HG02973 (cell line): ENCODE data around the gene COX6B1.
A peak's percentile ranks its signal among the peaks of the same experiment; 100 is the strongest.
"Not testable (repeated sequence)": the region's sequence is repeated elsewhere in the genome, so short reads cannot be mapped to it uniquely, and the experiment has no call there.

Experiments used
- ATAC-seq: cut with Tn5 transposase; IDR thresholded peaks from one replicate; pipeline ENCODE4 v1.9.1; 2021; ENCODE audit warnings: moderate library complexity; ENCODE audit not compliant: unreplicated experiment

Gene COX6B1

GRCh38 chr19:35648017-35648961, at the start of gene COX6B1:
TSS of gene COX6B1 (plus strand) at chr19:35648323. CDS start at chr19:35651244, 2,921 bp downstream.
- peak; percentile 48 for ATAC-seq

- no peak for ATAC-seq
Measured at GRCh38 chr19:35601971-35602370, 46.2 kb upstream of the COX6B1 start.

GRCh38 chr19:35604436-35604835, 43.7 kb upstream of the COX6B1 start:
- not testable (repeated sequence) for ATAC-seq

GRCh38 chr19:35607170-35607569, 41.0 kb upstream of the COX6B1 start:
- ATAC-seq: not testable (repeated sequence)

GRCh38 chr19:35607661-35608060, 40.5 kb upstream of the COX6B1 start:
- no peak for ATAC-seq

GRCh38 chr19:35608251-35608650, 39.9 kb upstream of the COX6B1 start:
- no peak for ATAC-seq

GRCh38 chr19:35609851-35610353, 38.2 kb upstream of the COX6B1 start:
- no peak for ATAC-seq

- no peak for ATAC-seq
Measured at GRCh38 chr19:35612224-35612558, 35.9 kb upstream of the COX6B1 start.

- peak; percentile 65 for ATAC-seq
Measured at GRCh38 chr19:35612559-35613321, 35.4 kb upstream of the COX6B1 start, which contains the start of gene HAUS5. TSS of gene HAUS5 (plus strand) at chr19:35612735. CDS start at chr19:35612795, 60 bp downstream.

GRCh38 chr19:35613574-35613973, 34.5 kb upstream of the COX6B1 start:
- ATAC-seq: no peak

GRCh38 chr19:35615036-35615435, 33.1 kb upstream of the COX6B1 start:
- no peak for ATAC-seq

- no peak for ATAC-seq
Measured at GRCh38 chr19:35618857-35619256, 29.3 kb upstream of the COX6B1 start.

GRCh38 chr19:35619290-35619923, 28.7 kb upstream of the COX6B1 start:
- no peak for ATAC-seq

GRCh38 chr19:35620001-35620400, 28.1 kb upstream of the COX6B1 start:
- no peak for ATAC-seq

- no peak for ATAC-seq
Measured at GRCh38 chr19:35621708-35622107, 26.4 kb upstream of the COX6B1 start.

GRCh38 chr19:35622750-35623149, 25.4 kb upstream of the COX6B1 start:
- ATAC-seq: no peak

GRCh38 chr19:35623327-35624010, 24.7 kb upstream of the COX6B1 start:
- ATAC-seq: no peak

- no peak for ATAC-seq
Measured at GRCh38 chr19:35628264-35628564, 19.9 kb upstream of the COX6B1 start.

GRCh38 chr19:35628565-35629331, 19.4 kb upstream of the COX6B1 start, which contains the start of gene RBM42:
TSS of gene RBM42 (plus strand) at chr19:35629036. CDS start at chr19:35629154, 118 bp downstream.
- ATAC-seq: peak; percentile 92

GRCh38 chr19:35629332-35629633, 18.8 kb upstream of the COX6B1 start:
- ATAC-seq: peak; percentile 3
